Measurements from ENCODE around the gene DPP6.

GRCh38 chr7:154856733-154857132 is 804.5 kb downstream of the DPP6 start:
- TF ChIP-seq CTCF (IDR thresholded peaks at IDR 0.05): no peak
- TF ChIP-seq HOXB13 (CRISPR knock-in tag; IDR thresholded peaks at IDR 0.05; ENCODE audit: low read depth): no peak
- TF ChIP-seq POLR2A (IDR thresholded peaks at IDR 0.05; ENCODE audit: low read length): no peak
- TF ChIP-seq BCL3 (IDR thresholded peaks at IDR 0.05): no peak
- no peak for TF ChIP-seq MYC (IDR thresholded peaks at IDR 0.05; ENCODE audit: borderline replicate concordance, low read length)
- TF ChIP-seq HOXA7 (CRISPR knock-in tag; IDR thresholded peaks at IDR 0.05): no peak
- TF ChIP-seq MAX (IDR thresholded peaks at IDR 0.05): no peak
- TF ChIP-seq KDM1A (IDR thresholded peaks at IDR 0.05; ENCODE audit: low read depth): no peak
- no peak for TF ChIP-seq CEBPB (IDR thresholded peaks at IDR 0.05)
- no peak for TF ChIP-seq RAD21 (conservative IDR thresholded peaks at IDR 0.05 in 1 of 2, IDR thresholded peaks at IDR 0.05 in 1 of 2)
- TF ChIP-seq FOSL2 (IDR thresholded peaks at IDR 0.05): no peak
- TF ChIP-seq FOSL2 (CRISPR knock-in tag; IDR thresholded peaks at IDR 0.05): no peak
